ENCODE data around the gene PET117.

GRCh38 chr20:18166950-18167349 is 29.3 kb downstream of the PET117 start:
- TF ChIP-seq EZH2 (IDR thresholded peaks at IDR 0.05; ENCODE audit: borderline replicate concordance, low read depth, low read length, severe bottlenecking), result no peak
- no peak for TF ChIP-seq CTCF (IDR thresholded peaks at IDR 0.05; ENCODE audit: extremely low read depth in 1 of 2, insufficient read depth in 1 of 2, low read depth in 1 of 2, low read length in 2 of 2)
- no peak for TF ChIP-seq POLR2A (IDR thresholded peaks at IDR 0.05; ENCODE audit: low read depth, low read length)
- TF ChIP-seq POLR2AphosphoS5 (IDR thresholded peaks at IDR 0.05; ENCODE audit: insufficient read depth, low read depth, low read length), result no peak
- no peak for TF ChIP-seq MAX (IDR thresholded peaks at IDR 0.05; ENCODE audit: insufficient read depth, insufficient read length)
- no peak for TF ChIP-seq FOS (IDR thresholded peaks at IDR 0.05; ENCODE audit: borderline replicate concordance, insufficient read depth, low read length)
- TF ChIP-seq MYC (IDR thresholded peaks at IDR 0.05; ENCODE audit: low read depth, low read length), result no peak
- no peak for TF ChIP-seq GATA2 (IDR thresholded peaks at IDR 0.05; ENCODE audit: insufficient read depth, insufficient read length, low read depth, low read length)

All from endothelial cell of umbilical vein (primary cell).